Measurements from ENCODE around the gene NLK. TPM values are rescaled to one million over a fixed set of nuclear protein-coding genes. Genes with fewer than 3 reads are reported as not detected.

Gene NLK
- total and polyA plus RNA-seq, 2 donors (not counting 3 experiments of a cell fraction or from before 2014, with no cell fraction given) = 23.8 to 34.2 TPM

DNA sequence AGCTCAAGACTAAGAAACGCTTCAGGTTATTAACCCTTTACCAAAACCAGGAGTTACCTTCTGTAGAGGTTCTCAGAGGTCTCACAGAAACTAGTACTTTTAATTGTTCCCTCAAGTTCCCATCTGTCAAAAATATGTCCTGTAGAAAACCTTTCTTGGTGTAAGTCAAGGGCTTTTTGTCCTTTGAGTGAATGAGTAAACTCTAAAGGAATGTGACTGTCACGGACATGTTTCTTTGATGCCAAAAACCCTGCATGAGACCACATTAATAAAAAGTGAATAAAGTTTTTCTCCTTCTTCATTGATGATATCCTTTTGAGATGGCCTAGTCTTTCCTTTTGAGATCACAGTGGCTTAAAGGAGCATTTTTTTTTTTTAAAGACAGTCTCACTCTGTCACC, 102.9 kb downstream of the NLK start:
- FAIRE-seq = peak; percentile 38

More for the DNA sequence above, 102.9 kb downstream of the NLK start:
- intact Hi-C loops (cut with micrococcal nuclease) = no loop called here
- Histone ChIP-seq H3K4me1 (ENCODE audit: control insufficient read depth, extremely low read depth, insufficient read depth, low read length) (peaks cover 9% of the 10 kb centered on the region), H3K27me3 (ENCODE audit: control insufficient read depth in 2 of 2, insufficient read depth in 2 of 2, low read length in 2 of 2) (no peaks in the 10 kb centered on the region), H2AFZ (ENCODE audit: low read depth, low read length) (no peak overlapping the region), H3K9ac (replicated peaks; ENCODE audit: extremely low read depth, insufficient read depth, low read length) (no peak overlapping the region), H4K20me1 (replicated peaks; ENCODE audit: control insufficient read depth, extremely low read depth, insufficient read depth, low read length) (peaks cover 2% of the 10 kb centered on the region), H3K4me2 (ENCODE audit: insufficient read depth, low read length) (no peak overlapping the region), H3K27ac (ENCODE audit: insufficient read depth, low read depth, low read length) (no peak overlapping the region), H3K9me1 (replicated peaks; ENCODE audit: control insufficient read depth, extremely low read depth, insufficient read depth, low read length) (no peaks in the 10 kb centered on the region), H3K36me3 (ENCODE audit: control insufficient read depth in 2 of 2, extremely low read depth in 1 of 2, insufficient read depth in 2 of 2, low read length in 2 of 2) (no peaks in the 10 kb centered on the region), H3K79me2 (ENCODE audit: control insufficient read depth, insufficient read depth, low read length) (no peaks in the 10 kb centered on the region), H3K4me3 (replicated peaks in 1 of 3; ENCODE audit: insufficient read depth in 1 of 3, low read depth in 1 of 3, low read length in 3 of 3) (no peak overlapping the region), H3K9me3 (replicated peaks; ENCODE audit: control insufficient read depth, insufficient read depth, low read length) (no peaks in the 10 kb centered on the region)
- no TSS peak for BruUV-seq (replicated peaks)
- DNase-seq (ENCODE audit: low read depth, low spot score) = no peak
- dilution Hi-C loops (cut with MboI; ENCODE audit: extremely low pct_ligation_motif_present, low sequenced_read_pairs) = no loop called here
- ChIA-PET POLR2A (no interaction called here), CTCF (interaction anchor here (1.1 to 3.5 kb wide), 2 partner anchors 12 to 40 kb away, joined by 3 to 13 read pairs; no protein-coding TSS in a partner anchor)
- TF ChIP-seq JUN (IDR thresholded peaks at IDR 0.05; ENCODE audit: borderline replicate concordance, insufficient read depth, insufficient read length, low read depth) (no peak), POLR2A (IDR thresholded peaks at IDR 0.05; ENCODE audit: low read depth, low read length) (no peak), POLR2AphosphoS5 (IDR thresholded peaks at IDR 0.05; ENCODE audit: insufficient read depth, low read depth, low read length) (no peak), MYC (IDR thresholded peaks at IDR 0.05; ENCODE audit: low read depth, low read length) (no peak), GATA2 (IDR thresholded peaks at IDR 0.05; ENCODE audit: insufficient read depth, insufficient read length, low read depth, low read length) (no peak), EZH2 (IDR thresholded peaks at IDR 0.05; ENCODE audit: borderline replicate concordance, low read depth, low read length, severe bottlenecking) (no peak), FOS (IDR thresholded peaks at IDR 0.05; ENCODE audit: borderline replicate concordance, insufficient read depth, low read length) (no peak)
- TF ChIP-seq, protein P1, sequence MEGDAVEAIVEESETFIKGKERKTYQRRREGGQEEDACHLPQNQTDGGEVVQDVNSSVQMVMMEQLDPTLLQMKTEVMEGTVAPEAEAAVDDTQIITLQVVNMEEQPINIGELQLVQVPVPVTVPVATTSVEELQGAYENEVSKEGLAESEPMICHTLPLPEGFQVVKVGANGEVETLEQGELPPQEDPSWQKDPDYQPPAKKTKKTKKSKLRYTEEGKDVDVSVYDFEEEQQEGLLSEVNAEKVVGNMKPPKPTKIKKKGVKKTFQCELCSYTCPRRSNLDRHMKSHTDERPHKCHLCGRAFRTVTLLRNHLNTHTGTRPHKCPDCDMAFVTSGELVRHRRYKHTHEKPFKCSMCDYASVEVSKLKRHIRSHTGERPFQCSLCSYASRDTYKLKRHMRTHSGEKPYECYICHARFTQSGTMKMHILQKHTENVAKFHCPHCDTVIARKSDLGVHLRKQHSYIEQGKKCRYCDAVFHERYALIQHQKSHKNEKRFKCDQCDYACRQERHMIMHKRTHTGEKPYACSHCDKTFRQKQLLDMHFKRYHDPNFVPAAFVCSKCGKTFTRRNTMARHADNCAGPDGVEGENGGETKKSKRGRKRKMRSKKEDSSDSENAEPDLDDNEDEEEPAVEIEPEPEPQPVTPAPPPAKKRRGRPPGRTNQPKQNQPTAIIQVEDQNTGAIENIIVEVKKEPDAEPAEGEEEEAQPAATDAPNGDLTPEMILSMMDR (IDR thresholded peaks at IDR 0.05; ENCODE audit: extremely low read depth in 1 of 2, insufficient read depth in 1 of 2, low read depth in 1 of 2, low read length in 2 of 2) = no peak
- TF ChIP-seq, protein P2, sequence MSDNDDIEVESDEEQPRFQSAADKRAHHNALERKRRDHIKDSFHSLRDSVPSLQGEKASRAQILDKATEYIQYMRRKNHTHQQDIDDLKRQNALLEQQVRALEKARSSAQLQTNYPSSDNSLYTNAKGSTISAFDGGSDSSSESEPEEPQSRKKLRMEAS (IDR thresholded peaks at IDR 0.05; ENCODE audit: insufficient read depth, insufficient read length) = no peak

Measured in endothelial cell of umbilical vein (primary cell).